Measurements from ENCODE around the gene PTPRCAP. TPM values are rescaled to one million over a fixed set of nuclear protein-coding genes. Genes with fewer than 3 reads are reported as not detected.

Gene PTPRCAP
- total and polyA plus RNA-seq, 10 of the 15 experiments (the other 5 are each of a cell fraction or from before 2014, with no cell fraction given) = 4.7 to 266 (median 125) TPM

GRCh38 chr11:67418476-67419281 is 18.8 kb downstream of the PTPRCAP start:
- 24% methylated on average over 26 of the region's 26 CpGs for WGBS (ENCODE audit: insufficient coverage, insufficient replicate concordance, low lambda C conversion rate, missing lambda C conversion rate)
- Histone ChIP-seq H3K4me2 (ENCODE audit: control insufficient read depth, insufficient read depth) (no peak overlapping the region; the same call in 1 of the 2 replicates), H3K9me3 (replicated peaks; ENCODE audit: control insufficient read depth, insufficient read depth, low read length) (no peaks in the 10 kb centered on the region), H3K9ac (ENCODE audit: control insufficient read depth, insufficient read depth, low read length) (no peak overlapping the region), H4K20me1 (ENCODE audit: control insufficient read depth, insufficient read depth) (no peaks in the 10 kb centered on the region), H3K27ac (ENCODE audit: control insufficient read depth, insufficient read depth) (no peak overlapping the region), H3K36me3 (ENCODE audit: control insufficient read depth in 2 of 2, insufficient read depth in 2 of 2, low read length in 1 of 2) (no peaks in the 10 kb centered on the region), H3K4me3 (no peak overlapping the region), H3K27me3 (replicated peaks in 1 of 2; ENCODE audit: control insufficient read depth in 2 of 2, insufficient read depth in 2 of 2, low read length in 1 of 2) (peaks cover 0 to 5% of the 10 kb centered on the region in 2 experiments; a peak in 3 of 4 replicates), H3K79me2 (ENCODE audit: control insufficient read depth, insufficient read depth, low read length) (no peaks in the 10 kb centered on the region), H2AFZ (ENCODE audit: control insufficient read depth, low read depth, low read length) (no peak overlapping the region), H3K4me1 (ENCODE audit: control insufficient read depth, insufficient read depth, low read length) (peaks cover 2% of the 10 kb centered on the region; the same call in 1 of the 2 replicates)
- CTCF ChIA-PET = interaction anchor here (0.9 to 1.6 kb wide), 3 partner anchors 17 to 51 kb away, joined by 3 to 6 read pairs (median 4); partner anchors contain the start of genes PPP1CA and TMEM134
- FAIRE-seq (no peak), ATAC-seq (peak; percentile 10), DNase-seq (ENCODE audit: low read depth, low spot score) (no peak)
- in situ Hi-C loops (cut with MboI) (no loop called here), intact Hi-C loops (cut with micrococcal nuclease; ENCODE audit: unreplicated experiment) (no loop called here)
- RAD21 ChIA-PET (ENCODE audit: unreplicated experiment) = interaction anchor here (1.0 to 1.4 kb wide), 2 partner anchors 15 to 18 kb away, joined by 3 to 4 read pairs; partner anchors contain the start of gene TBC1D10C
- peak; percentile 85 for TF ChIP-seq SPI1 (IDR thresholded peaks at IDR 0.05; ENCODE audit: borderline replicate concordance, insufficient read depth, low read depth, low read length)
- TF ChIP-seq NR2C1 (IDR thresholded peaks at IDR 0.05) = no peak
- POLR2A ChIA-PET = interaction anchor here (0.9 to 3.9 kb wide), 8 partner anchors 10 to 51 kb away, joined by 3 to 28 read pairs (median 7); partner anchors contain the start of genes PPP1CA, PTPRCAP and TBC1D10C
- SMC1A ChIA-PET (ENCODE audit: uncharacterized antibody, unreplicated experiment) = interaction anchor here (1.1 kb wide), 1 partner anchor 14 kb away, joined by 3 read pairs; no protein-coding TSS in a partner anchor
- BruUV-seq (replicated peaks) = no TSS peak

- ChIA-PET SMC1A (ENCODE audit: uncharacterized antibody, unreplicated experiment) (interaction anchor here (1.1 kb wide), 1 partner anchor 13 kb away, joined by 3 read pairs; no protein-coding TSS in a partner anchor), POLR2A (interaction anchor here (0.7 to 1.3 kb wide), 3 partner anchors 8 to 11 kb away, joined by 3 to 6 read pairs (median 4); partner anchors contain the start of gene RPS6KB2), CTCF (interaction anchor here (1.0 kb wide), 1 partner anchor 9 kb away, joined by 4 read pairs; no protein-coding TSS in a partner anchor), RAD21 (ENCODE audit: unreplicated experiment) (interaction anchor here (1.0 to 1.4 kb wide), 2 partner anchors 14 to 16 kb away, joined by 3 read pairs; partner anchors contain the start of genes PPP1CA and TBC1D10C)
- Histone ChIP-seq H3K79me2 (ENCODE audit: control insufficient read depth, insufficient read depth, low read length) (no peaks in the 10 kb centered on the region), H3K27ac (ENCODE audit: control insufficient read depth, insufficient read depth) (no peak overlapping the region), H3K9ac (ENCODE audit: control insufficient read depth, insufficient read depth, low read length) (no peak overlapping the region), H3K4me3 (no peak overlapping the region), H2AFZ (ENCODE audit: control insufficient read depth, low read depth, low read length) (no peak overlapping the region), H3K9me3 (replicated peaks; ENCODE audit: control insufficient read depth, insufficient read depth, low read length) (no peaks in the 10 kb centered on the region), H3K36me3 (ENCODE audit: control insufficient read depth in 2 of 2, insufficient read depth in 2 of 2, low read length in 1 of 2) (no peaks in the 10 kb centered on the region), H3K4me2 (ENCODE audit: control insufficient read depth, insufficient read depth) (no peak overlapping the region), H3K27me3 (replicated peaks in 1 of 2; ENCODE audit: control insufficient read depth in 2 of 2, insufficient read depth in 2 of 2, low read length in 1 of 2) (peaks cover 0 to 5% of the 10 kb centered on the region in 2 experiments; a peak in 3 of 4 replicates), H4K20me1 (ENCODE audit: control insufficient read depth, insufficient read depth) (no peaks in the 10 kb centered on the region), H3K4me1 (ENCODE audit: control insufficient read depth, insufficient read depth, low read length) (peaks cover 2% of the 10 kb centered on the region)
- BruUV-seq (replicated peaks) = no TSS peak
- ATAC-seq = no peak
- no peak for DNase-seq (ENCODE audit: low read depth, low spot score)
- in situ Hi-C loops (cut with MboI) (no loop called here), intact Hi-C loops (cut with micrococcal nuclease; ENCODE audit: unreplicated experiment) (no loop called here)
- no peak for FAIRE-seq
- no peak for TF ChIP-seq CBX3 (IDR thresholded peaks at IDR 0.05; ENCODE audit: borderline replicate concordance, low read depth)
- no peak for TF ChIP-seq IRF3 (IDR thresholded peaks at IDR 0.05)
- TF ChIP-seq NFYA (IDR thresholded peaks at IDR 0.05; ENCODE audit: borderline replicate concordance, low read depth, low read length) = no peak
- TF ChIP-seq BMI1 (IDR thresholded peaks at IDR 0.05; ENCODE audit: borderline replicate concordance) = no peak
- no peak for TF ChIP-seq ZNF592 (IDR thresholded peaks at IDR 0.05)
- TF ChIP-seq ASH2L (IDR thresholded peaks at IDR 0.05; ENCODE audit: borderline replicate concordance, low read depth) = no peak
- WGBS (ENCODE audit: insufficient coverage, insufficient replicate concordance, low lambda C conversion rate, missing lambda C conversion rate) = 41% methylated on average over 12 of the region's 12 CpGs
Observed at GRCh38 chr11:67417425-67417824, 20.1 kb downstream of the PTPRCAP start.

Data from GM12878 (cell line).